ENCODE results near the gene C2CD3. TPM values are rescaled to one million over a fixed set of nuclear protein-coding genes. Genes with fewer than 3 reads are reported as not detected.
A peak's percentile ranks its signal among the peaks of the same experiment; 100 is the strongest.

The C2CD3 gene
- polyA plus RNA-seq, 3 donors from 2014 or later = 0.93 to 16.0 (median 5.1) TPM

DNA sequence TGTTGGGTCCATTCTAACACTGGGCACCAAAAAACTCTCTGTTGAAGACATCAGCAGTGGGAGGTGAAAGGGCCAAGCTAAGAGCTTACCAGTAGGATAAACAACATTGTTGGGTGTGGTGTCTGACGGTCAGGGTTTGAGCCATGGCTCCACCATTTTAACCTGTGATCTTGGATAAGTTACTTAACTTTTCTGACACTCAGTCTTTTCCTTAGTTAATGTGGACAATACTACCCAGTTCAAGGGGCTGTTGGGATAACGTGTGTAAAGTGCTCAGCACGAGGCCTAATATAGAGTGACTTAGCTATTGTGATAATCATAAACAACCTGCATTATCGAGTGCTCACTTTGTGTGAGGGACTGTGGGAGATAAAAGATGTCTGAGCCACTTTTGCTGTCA lies 168.0 kb downstream of the C2CD3 start:
- H3K27ac Mint-ChIP-seq = peak overlapping the region; percentile 95 to 98 (median 96)
- H3K27me3 Mint-ChIP-seq (ENCODE audit: low read depth in 3 of 3) = peaks cover 0 to 9% (median 6%) of the 10 kb centered on the region in 3 donors
- H3K36me3 Mint-ChIP-seq = peaks cover 4 to 30% (median 26%) of the 10 kb centered on the region in 3 donors
- H3K4me3 Mint-ChIP-seq = peak overlapping the region in 3 of 5 donors; percentile 12 to 32 (median 18)
- no peaks in the 10 kb centered on the region for H3K9me3 Mint-ChIP-seq
- peaks cover 79 to 85% of the 10 kb centered on the region in 2 donors for H3K4me1 Mint-ChIP-seq
- DNase-seq = no peak

DNA sequence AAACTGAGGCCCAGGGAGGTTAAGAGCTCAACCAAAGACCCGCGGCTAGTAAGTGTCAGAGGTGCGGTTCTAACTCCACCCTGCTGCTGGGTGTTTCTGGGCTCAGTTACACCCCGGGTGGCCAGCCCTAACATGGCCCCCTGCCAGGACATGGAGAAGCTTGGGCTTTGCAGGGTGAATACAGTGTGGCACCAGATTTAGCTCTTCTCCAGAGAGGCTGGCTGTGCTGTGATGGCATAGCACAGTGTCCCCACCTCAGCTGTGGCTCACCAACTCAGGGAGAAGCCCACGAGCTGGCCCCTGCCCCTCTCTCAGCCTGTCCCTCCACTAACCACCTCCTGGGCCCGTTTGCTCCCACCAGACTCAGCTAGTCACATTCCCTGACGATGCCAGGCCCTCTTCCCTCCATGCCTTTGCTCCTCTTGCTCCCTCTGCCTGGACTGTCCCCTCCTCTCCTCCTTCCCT lies 168.9 kb downstream of the C2CD3 start:
- DNase-seq = peak; percentile 55 to 73 (median 57)
- peaks cover 80 to 88% of the 10 kb centered on the region in 2 donors for H3K4me1 Mint-ChIP-seq
- peak overlapping the region; percentile 48 to 83 (median 65) for H3K4me3 Mint-ChIP-seq
- H3K27me3 Mint-ChIP-seq (ENCODE audit: low read depth in 3 of 3) = peaks cover 3 to 9% (median 6%) of the 10 kb centered on the region in 3 donors
- peak overlapping the region; percentile 95 to 98 (median 96) for H3K27ac Mint-ChIP-seq
- no peaks in the 10 kb centered on the region for H3K9me3 Mint-ChIP-seq
- peaks cover 4 to 30% (median 26%) of the 10 kb centered on the region in 3 donors for H3K36me3 Mint-ChIP-seq

DNA sequence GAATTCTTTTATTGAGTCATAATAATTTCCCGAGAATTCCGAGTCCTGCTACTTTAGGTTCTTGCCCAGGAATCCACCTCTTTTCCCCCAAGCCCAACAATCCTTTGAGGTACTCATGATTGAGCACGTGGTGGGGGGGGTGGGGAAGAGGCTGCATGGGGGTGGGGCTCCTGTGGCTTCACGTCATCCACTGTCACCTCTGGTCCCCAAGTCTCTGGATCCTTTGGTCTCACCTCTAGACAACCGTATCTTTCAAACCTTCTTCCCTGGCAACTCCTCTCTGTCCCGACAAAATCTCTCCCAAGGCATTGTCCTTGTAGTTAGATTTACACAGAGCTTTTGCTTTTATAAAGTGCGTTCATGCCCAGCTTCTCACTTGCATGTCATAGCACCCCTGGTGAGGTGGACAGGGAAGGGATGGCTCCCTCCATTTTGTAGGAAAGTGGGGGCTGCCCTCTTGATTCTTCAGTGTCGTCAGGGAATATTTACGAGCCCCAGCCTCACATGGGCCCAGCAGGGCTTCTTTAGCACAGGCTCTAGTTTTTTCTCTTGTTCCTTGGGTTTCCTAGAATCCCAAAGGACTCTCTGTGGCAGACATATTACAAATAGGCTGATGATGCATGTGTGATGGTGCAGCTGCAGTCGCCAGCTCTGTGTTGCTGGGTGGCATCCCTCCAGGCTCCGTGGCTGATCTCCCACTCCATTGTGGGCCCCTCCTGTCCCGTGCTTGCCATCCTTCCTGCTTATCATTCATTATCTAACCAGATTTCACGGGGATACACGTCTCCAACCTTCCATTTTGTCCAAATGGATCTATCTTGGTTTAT lies 170.3 kb downstream of the C2CD3 start:
- Mint-ChIP-seq H3K27me3 (ENCODE audit: low read depth in 3 of 3) (peaks cover 7 to 9% (median 9%) of the 10 kb centered on the region in 3 donors), H3K4me1 (peaks cover 80 to 88% of the 10 kb centered on the region in 2 donors), H3K9me3 (no peaks in the 10 kb centered on the region), H3K27ac (peak overlapping the region; percentile 95 to 98 (median 96)), H3K4me3 (peak overlapping the region in 4 of 5 donors; percentile 64 to 83 (median 72)), H3K36me3 (peaks cover 4 to 30% (median 26%) of the 10 kb centered on the region in 3 donors)
- no peak for DNase-seq

DNA sequence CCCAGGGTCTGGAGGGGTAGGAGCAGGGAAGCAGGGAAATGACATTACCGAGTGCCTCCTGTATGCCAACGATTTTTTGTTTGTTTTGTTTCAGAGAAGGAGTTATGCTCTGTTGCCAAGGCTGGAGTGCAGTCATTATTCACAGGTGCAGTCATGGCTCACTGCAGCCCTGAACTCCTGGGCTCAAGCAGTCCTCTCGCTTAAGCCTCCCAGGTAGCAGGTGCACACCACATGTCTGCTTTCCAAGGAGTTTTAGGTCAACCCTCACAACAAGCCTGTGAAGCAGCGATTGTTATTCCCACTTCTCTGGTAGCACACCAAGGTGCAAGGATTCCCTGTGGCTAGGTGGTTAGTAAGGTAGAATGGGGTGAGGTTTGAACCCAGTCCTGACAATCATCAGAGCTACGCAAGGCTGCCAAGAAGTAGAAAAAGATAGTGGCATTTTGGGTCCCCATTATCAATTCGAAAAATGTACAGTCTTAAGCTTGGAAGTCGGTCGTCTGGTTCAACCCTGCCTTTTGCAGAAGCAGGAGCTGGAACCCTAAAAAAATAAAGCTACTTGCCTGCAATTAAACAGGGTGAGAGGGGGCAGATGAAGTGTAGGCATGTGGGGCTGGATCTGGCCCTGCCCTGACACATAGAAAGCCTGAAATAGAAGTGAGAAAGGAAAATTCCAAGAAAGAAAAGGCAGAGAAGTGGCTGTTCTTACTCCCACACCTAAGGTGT lies 171.1 kb downstream of the C2CD3 start:
- peaks cover 7 to 9% (median 8%) of the 10 kb centered on the region in 3 donors for H3K27me3 Mint-ChIP-seq (ENCODE audit: low read depth in 3 of 3)
- DNase-seq = no peak
- H3K4me1 Mint-ChIP-seq = peaks cover 80 to 88% of the 10 kb centered on the region in 2 donors
- H3K36me3 Mint-ChIP-seq = peaks cover 4 to 30% (median 22%) of the 10 kb centered on the region in 3 donors
- H3K4me3 Mint-ChIP-seq = peak overlapping the region in 4 of 5 donors; percentile 13 to 53 (median 26)
- H3K27ac Mint-ChIP-seq = peak overlapping the region; percentile 53 to 96 (median 70)
- no peaks in the 10 kb centered on the region for H3K9me3 Mint-ChIP-seq

DNA sequence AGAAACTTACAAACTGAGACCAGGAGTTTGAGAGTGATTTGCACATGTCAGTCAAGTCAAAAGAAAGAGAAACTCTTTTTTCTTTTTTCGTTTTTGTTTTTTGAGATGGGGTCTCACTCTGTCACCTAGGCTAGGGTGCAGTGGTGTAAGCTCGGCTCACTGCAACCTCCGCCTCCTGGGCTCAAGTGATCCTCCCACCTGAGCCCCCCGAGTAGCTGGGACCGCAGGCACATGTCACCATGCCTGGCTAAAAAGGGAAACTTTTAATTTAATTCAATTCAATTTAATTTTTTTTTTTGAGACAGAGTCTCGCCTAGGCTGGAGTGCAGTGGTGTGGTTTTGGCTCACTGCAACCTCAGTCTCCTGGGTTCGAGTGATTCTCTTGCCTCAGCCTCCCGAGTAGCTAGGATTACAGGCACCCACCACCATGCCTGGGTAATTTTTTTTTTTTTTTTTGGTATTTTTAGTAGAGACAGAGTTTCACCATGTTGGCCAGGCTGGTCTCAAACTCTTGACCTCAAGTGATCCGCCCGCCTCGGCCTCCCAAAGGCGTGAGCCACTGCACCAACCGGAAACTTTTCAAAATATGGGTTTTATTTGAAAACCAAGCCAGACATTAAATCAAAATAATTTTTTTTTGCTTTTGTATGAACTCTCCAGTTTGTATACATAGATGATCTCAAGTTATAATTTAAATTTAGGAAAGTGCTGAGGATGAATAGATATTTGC lies 171.8 kb downstream of the C2CD3 start:
- H3K27me3 Mint-ChIP-seq (ENCODE audit: low read depth in 3 of 3) = peaks cover 7 to 8% (median 7%) of the 10 kb centered on the region in 3 donors
- peaks cover 78 to 86% of the 10 kb centered on the region in 2 donors for H3K4me1 Mint-ChIP-seq
- H3K9me3 Mint-ChIP-seq = no peaks in the 10 kb centered on the region
- peak overlapping the region; percentile 40 to 97 (median 74) for H3K27ac Mint-ChIP-seq
- H3K4me3 Mint-ChIP-seq = peak overlapping the region in 3 of 5 donors; percentile 3 to 53 (median 34)
- H3K36me3 Mint-ChIP-seq = peaks cover 4 to 30% (median 22%) of the 10 kb centered on the region in 3 donors
- DNase-seq = no peak

DNA sequence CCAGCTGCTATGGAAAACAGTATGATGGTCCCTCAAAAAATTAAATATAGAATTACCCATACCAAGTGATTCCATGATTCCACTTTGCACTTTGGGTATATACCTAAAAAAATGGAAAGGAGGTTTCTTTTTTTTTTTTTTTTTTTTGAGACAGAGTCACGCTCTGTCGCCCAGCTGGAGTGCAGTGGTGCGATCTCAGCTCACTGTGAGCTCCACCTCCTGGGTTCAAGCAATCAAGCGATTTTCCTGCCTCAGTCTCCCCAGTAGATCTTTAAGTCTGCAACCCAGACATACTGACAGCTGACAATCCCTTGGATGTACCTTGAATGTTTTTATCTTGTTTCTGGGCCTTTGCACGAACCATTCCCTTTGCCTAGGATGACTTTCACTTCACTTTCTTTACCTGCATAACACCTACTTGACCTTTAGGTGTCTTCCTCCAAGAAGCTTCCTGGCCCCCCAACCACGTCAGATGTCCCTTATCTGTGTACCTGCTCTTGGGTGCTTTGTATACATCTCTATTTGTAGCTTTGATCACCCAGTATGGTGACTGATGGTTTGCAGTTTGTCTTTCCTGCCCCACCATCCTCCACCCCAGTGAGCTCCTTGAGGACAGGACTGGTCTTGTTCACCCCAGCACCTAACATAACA lies 173.6 kb downstream of the C2CD3 start:
- no peaks in the 10 kb centered on the region for H3K9me3 Mint-ChIP-seq
- H3K4me1 Mint-ChIP-seq = peaks cover 63 to 75% of the 10 kb centered on the region in 2 donors
- peak overlapping the region in 4 of 5 donors; percentile 33 to 60 (median 43) for H3K4me3 Mint-ChIP-seq
- no peak for DNase-seq
- peak overlapping the region; percentile 85 to 99 (median 97) for H3K27ac Mint-ChIP-seq
- H3K36me3 Mint-ChIP-seq = peaks cover 4 to 19% (median 16%) of the 10 kb centered on the region in 3 donors
- peaks cover 7 to 8% (median 7%) of the 10 kb centered on the region in 3 donors for H3K27me3 Mint-ChIP-seq (ENCODE audit: low read depth in 3 of 3)

DNA sequence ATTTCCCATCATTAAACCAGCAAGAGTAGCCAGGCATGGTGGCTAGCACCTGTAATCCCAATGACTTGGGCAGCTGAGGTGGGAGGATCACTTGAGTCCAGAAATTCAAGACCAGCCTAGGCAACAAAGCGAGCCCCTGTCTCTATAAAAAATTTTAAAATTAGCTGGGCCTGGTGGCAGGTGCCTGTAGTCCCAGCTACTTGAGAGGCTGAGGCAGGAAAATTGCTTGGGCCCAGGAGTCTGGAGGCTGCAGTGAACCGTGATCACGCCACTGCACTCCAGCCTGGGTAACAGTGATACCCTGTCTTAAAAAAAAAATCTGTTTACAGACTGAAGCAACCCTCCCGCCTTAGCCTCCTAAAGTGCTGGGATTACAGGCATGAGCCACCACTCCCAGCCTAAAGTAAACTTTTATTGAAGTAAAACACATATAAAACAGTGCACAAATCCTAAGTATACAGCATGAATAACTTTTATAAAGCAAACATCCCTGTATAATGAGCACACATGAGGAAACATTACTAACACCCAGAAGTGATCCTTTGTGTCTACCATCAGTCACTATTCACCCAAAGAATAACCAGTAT lies 174.5 kb downstream of the C2CD3 start:
- no peaks in the 10 kb centered on the region for H3K9me3 Mint-ChIP-seq
- peaks cover 4 to 7% (median 6%) of the 10 kb centered on the region in 3 donors for H3K27me3 Mint-ChIP-seq (ENCODE audit: low read depth in 3 of 3)
- H3K4me3 Mint-ChIP-seq = peak overlapping the region; percentile 76 to 88 (median 84)
- H3K27ac Mint-ChIP-seq = peak overlapping the region; percentile 96 to 99 (median 97)
- H3K4me1 Mint-ChIP-seq = peaks cover 53 to 65% of the 10 kb centered on the region in 2 donors
- no peak for DNase-seq
- H3K36me3 Mint-ChIP-seq = peaks cover 3 to 15% (median 10%) of the 10 kb centered on the region in 3 donors

- Mint-ChIP-seq H3K9me3 (no peaks in the 10 kb centered on the region), H3K27ac (peak overlapping the region; percentile 96 to 99 (median 97)), H3K36me3 (peaks cover 0 to 10% (median 5%) of the 10 kb centered on the region in 3 donors), H3K4me1 (peaks cover 48 to 60% of the 10 kb centered on the region in 2 donors), H3K27me3 (ENCODE audit: low read depth in 3 of 3) (peaks cover 4 to 7% (median 6%) of the 10 kb centered on the region in 3 donors), H3K4me3 (peak overlapping the region; percentile 76 to 88 (median 84))
- DNase-seq = peak; percentile 68 to 78 (median 70)
Measured at GRCh38 chr11:73995731-73996130, 175.1 kb downstream of the C2CD3 start.

DNA sequence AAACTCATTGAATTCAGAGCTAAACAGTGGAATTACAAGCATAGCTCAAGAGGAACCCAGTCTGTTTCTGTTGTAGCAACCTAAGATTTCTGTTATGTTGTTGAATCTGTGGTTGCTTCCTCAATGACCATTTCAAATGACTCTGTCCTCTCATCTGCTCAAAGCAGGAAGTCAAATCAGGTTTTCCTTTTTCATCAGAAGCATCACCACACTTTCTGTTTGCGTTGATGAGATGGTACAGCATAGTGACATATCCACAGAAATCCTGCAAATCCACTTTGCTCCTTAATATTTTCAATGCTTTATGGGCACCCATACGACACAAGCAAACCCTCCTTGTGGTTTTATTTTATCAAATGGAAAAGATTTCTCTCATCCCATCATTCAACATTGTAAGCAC lies 175.6 kb downstream of the C2CD3 start:
- H3K4me1 Mint-ChIP-seq = peaks cover 44 to 55% of the 10 kb centered on the region in 2 donors
- DNase-seq = peak; percentile 77 to 85 (median 82)
- H3K9me3 Mint-ChIP-seq = no peaks in the 10 kb centered on the region

GRCh38 chr11:73991471-73992006 lies 179.3 kb downstream of the C2CD3 start:
- no peak overlapping the region for H3K4me3 Mint-ChIP-seq

More for the DNA sequence above, 175.6 kb downstream of the C2CD3 start:
- Mint-ChIP-seq H3K36me3 (peaks cover 0 to 7% (median 4%) of the 10 kb centered on the region in 3 donors), H3K27ac (peak overlapping the region; percentile 96 to 99 (median 97)), H3K4me3 (peak overlapping the region; percentile 76 to 88 (median 84)), H3K27me3 (ENCODE audit: low read depth in 3 of 3) (peaks cover 4 to 7% (median 6%) of the 10 kb centered on the region in 3 donors)

DNA sequence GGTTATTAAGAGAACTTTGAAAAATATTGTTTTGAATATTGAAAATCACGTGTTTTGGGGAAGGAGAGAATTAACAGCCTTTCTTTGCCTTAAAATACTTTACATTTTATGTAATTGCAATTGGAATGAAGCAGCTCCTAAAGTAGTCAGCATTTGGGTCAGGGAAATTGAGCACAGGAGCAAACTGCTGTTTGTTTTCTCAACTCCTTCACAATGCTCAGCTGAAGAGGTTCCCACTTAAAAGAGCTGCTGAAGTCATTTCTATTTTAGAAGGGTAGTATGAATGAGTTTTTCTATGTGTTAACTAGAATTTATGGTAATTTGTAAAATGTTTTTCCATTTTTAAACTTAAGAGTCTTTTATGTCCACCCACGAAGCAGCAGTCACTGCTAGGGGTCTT lies 180.1 kb downstream of the C2CD3 start:
- H3K4me3 Mint-ChIP-seq = no peak overlapping the region

More at GRCh38 chr11:73991471-73992006, 179.3 kb downstream of the C2CD3 start:
- Mint-ChIP-seq H3K4me1 (peaks cover 26 to 30% of the 10 kb centered on the region in 2 donors), H3K27ac (peak overlapping the region in 3 of 6 donors; percentile 49 to 80 (median 77)), H3K36me3 (no peaks in the 10 kb centered on the region), H3K9me3 (no peaks in the 10 kb centered on the region), H3K27me3 (ENCODE audit: low read depth in 3 of 3) (peaks cover 3 to 5% (median 4%) of the 10 kb centered on the region in 3 donors)
- DNase-seq = no peak

DNA sequence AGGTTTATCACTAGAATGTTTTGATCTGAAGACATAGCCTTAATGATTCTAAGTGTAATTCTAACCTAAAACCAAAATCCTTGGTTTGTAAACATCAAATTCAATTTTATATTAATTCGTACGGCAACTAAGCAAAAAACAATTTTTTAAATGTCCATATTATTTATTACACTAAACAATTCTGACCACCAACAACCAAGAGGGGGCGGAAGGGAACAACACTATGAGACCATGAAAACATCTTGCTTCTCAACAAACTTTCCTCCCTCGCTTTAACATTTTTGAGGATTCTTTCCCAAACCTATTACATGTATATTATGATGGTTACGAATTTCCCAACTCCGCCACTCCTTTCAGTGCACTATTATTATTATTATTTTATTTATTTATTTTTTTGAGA lies 181.6 kb downstream of the C2CD3 start:
- no peaks in the 10 kb centered on the region for H3K36me3 Mint-ChIP-seq
- H3K9me3 Mint-ChIP-seq = no peaks in the 10 kb centered on the region
- H3K27me3 Mint-ChIP-seq (ENCODE audit: low read depth in 3 of 3) = peaks cover 0 to 5% (median 0%) of the 10 kb centered on the region in 3 donors
- H3K27ac Mint-ChIP-seq = peak overlapping the region in 1 of 6 donors; percentile 62
- peaks cover 3 to 7% of the 10 kb centered on the region in 2 donors for H3K4me1 Mint-ChIP-seq
- no peak overlapping the region for H3K4me3 Mint-ChIP-seq
- no peak for DNase-seq

More for the DNA sequence above, 180.1 kb downstream of the C2CD3 start:
- Mint-ChIP-seq H3K27ac (peak overlapping the region in 3 of 6 donors; percentile 10 to 77 (median 66)), H3K27me3 (ENCODE audit: low read depth in 3 of 3) (peaks cover 1 to 5% (median 2%) of the 10 kb centered on the region in 3 donors), H3K36me3 (no peaks in the 10 kb centered on the region), H3K9me3 (no peaks in the 10 kb centered on the region), H3K4me1 (peaks cover 18 to 21% of the 10 kb centered on the region in 2 donors)
- DNase-seq = no peak
